ENCODE results near the gene GCNT1.
A peak's percentile ranks its signal among the peaks of the same experiment; 100 is the strongest.
"Not testable (repeated sequence)": the region's sequence is repeated elsewhere in the genome, so short reads cannot be mapped to it uniquely, and the experiment has no call there.

GCNT1 gene

DNA sequence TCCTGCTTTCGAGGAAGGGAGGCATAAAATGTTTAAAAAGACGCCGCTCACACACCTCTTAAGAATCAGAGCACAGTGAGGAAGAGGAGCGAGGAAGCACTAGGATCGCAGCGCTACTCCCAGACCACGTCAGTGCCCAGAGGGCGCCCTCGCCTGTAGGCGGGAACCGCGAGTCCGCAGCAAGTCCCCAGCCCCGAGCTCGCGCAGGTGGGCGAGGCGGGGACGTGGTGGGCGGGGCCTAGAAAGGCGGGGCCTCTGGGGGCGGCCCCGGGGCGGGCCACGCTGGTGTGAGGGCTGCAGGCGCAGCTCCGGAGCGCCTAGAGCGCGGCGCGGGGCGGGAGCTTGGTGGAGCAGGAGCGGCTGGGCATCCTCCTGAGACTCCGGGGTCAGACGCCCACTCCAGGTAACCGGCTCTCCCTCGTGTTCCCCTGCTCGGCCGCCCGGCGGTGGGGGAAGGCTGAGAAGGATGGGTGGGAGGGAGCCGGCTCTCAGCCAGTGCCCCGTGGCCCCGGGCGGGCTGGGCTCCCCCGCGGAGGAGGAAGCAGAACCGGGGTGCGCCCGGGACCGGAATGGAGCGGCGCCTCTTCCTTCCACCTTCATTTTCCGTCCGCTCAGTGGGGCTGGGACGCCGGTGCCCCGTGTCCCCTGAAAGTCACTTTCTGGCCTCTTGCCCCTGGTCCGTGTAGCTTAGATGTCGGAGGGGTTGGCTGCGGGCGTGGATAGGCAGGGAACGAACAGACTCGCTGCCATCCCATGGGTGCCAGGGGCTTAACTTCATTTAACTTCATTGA, at the start of gene GCNT1:
Gene GCNT1, plus strand, starts transcription at position 280 of the 791 bp plus-strand sequence. CDS start 43,200 bp downstream, outside the sequence.
- peak; percentile 86 for DNase-seq

DNA sequence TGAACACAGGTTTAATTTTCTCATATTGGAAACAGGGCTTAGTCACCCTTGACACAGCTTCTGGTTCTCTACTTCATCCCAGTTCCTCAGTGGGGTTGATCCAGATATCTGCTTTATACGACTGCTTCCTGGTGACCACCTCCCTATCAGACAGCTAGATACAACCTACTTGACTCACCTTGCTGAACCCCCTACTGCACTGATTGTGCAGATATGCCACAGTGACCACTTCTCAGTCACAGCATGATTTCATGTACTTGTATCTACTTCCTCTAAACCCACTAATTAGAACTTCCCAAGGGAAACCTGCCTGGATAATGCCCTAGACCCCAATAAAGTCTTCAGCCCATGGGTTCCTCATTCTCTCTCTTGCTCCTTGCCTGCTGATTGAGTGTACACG, 46.3 kb upstream of the GCNT1 start:
- DNase-seq: no peak

DNA sequence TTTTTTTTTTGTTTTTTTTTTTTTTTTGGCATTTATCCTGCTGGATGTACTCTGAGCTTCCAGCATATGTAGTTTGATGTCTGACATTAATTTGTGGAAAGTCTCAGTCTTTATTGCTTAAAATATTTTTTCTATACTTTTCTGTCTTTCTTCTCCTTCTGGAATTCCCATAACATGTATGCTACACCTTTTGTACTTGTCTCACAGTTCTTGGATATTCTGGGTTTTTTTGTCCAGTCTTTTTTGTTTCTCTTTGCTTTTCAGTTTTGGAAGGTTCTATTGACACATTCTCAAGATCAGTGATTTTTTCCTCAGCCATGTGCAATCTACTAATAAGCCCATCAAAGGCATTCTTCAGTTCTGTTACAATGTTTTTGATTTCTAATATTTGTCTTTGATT, 45.3 kb upstream of the GCNT1 start:
- no peak for DNase-seq

DNA sequence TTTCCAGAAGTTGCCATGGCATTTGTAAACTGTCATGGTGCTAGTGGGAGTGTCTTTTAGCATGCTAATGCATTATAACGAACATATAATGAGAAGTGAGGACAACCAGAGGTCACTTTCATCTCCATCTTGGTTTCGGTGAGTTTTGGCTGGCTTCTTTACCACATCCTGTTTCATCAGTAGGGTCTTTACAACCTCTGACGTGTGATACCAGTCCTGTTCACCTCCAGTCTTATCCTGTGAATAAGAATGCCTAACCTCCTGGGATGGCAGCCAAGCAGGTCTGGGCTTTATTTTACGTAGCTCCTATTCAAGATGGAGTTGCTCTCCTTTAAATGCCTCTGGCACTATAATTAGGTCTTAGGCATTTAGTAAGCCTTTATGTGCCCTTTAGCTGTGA, 44.3 kb upstream of the GCNT1 start:
- DNase-seq: peak; percentile 29

DNA sequence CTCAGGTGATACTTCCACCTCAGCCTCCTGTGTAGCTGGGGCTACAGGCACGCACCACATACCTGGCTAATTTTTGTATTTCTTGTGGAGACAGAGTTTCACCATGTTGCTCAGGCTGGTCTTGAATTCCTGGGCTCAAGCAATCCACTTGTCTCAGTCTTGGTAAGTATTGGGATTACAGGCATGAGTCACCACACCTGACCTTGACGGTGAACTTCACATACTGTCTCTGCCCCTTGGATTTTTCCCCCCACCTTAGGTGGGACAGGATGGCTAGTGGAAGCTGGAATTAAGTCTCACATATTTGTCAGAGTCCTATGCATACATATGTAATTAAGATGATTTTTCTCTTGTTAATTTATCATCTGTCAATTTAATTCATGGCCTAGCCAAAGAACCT, 43.8 kb upstream of the GCNT1 start:
- DNase-seq: peak; percentile 11

DNA sequence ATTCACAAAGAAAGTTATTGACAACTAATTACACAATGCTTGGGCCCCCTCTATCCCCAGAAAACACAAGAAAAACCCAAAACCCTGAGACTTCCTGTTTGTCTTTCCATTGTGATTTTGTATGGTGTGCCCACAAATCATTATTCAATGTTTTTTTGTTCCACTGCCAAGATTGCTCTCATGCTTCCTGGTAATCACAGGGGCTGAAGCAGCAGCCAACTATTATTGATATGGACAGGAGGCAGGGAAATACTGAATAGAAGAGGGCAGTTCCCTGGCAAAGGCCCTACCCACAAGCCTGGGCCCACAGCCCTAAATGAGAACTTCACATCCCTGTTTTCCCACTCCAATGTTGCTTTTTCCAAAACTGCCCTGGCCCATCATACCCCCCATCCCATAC, 43.3 kb upstream of the GCNT1 start:
- peak; percentile 19 for DNase-seq

DNA sequence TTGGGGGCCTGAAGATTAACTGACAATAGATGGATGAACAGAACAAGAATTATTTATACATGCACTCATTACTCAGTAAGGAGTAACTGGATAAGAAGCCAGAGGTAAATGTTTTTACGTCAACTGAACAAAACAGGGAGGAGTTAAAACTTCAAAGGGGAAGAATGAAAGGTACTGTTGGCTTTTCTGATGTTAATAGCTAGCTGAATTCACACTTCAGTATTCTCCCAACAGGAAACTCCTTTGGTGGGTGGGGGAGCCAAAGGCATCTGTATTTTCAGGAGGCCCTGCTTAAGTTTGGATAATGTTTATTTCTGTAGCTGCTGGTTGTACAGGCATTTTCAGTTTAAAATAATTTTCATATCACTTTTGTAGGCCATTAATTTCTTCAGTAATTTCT, 41.6 kb upstream of the GCNT1 start:
- no peak for DNase-seq

DNA sequence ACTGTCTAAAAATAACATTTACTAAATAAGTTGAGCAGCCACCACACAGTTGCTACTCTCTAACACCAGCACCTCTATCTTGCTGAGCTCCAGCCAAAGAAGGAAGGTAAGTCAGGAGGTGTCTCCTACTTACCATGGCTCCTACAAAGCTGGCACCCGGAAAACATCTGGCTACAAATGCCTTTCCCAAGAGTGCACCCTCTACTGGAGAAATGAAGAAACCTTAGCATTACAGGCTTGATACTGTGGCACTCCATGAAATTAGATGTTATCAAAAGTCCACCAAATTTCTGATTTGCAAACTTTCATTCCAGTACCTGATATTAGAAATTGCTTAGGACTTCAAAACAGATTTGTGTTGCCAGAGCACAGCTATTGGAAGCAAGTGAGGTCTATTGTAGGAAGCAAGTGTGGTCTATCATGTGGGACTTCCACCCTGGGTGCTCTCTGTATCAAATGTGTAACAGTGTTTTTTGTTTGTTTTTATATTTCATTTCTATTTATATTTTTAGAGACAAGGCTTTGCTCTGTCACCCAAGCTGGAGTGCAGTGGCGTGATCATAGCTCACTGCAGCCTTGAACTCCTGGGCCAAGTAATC, 39.1 kb upstream of the GCNT1 start:
- no peak for DNase-seq

DNA sequence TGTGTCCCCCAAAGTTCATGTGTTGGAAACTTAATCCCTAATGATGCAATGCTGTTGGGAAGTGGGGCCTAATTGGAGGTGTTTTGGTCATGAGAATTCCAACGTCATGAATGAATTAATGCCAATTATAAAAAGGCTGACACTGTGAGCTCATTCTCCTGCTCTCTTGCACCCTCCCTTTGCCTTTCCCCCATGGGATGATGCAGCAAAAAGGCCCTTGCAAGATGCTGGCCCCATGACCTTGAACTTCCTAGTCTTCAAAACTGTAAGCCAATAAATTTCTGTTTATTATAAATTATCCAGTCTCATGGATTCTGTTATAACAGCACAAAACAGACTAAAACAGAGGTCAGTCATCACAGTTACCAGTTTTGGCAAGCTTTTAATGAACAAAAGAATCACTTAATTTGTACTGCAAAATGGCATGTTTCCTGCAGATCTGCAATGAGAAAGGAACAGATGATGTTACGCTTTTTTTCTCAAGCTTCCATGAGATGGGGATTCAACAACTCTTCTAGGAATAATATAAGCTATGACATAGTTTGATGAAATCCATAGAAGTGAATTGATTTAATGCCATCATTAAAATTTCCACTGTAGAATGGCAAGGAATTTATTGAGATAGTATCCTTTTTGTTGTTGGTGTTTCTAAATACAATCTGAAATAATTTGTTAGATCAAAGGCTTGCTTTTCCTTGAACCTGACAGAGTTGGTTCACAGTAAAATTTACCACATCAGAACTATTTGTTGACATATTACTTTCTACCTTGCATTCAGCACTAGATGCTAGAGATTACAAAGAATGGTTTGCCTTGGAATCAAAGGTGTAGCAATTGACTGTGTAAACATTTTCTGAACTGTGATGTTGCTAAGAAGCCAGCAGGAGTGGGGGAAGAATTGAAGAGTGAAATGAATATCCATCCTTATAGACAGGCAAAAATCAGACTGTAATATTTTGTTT, 35.5 kb upstream of the GCNT1 start:
- no peak for DNase-seq

DNA sequence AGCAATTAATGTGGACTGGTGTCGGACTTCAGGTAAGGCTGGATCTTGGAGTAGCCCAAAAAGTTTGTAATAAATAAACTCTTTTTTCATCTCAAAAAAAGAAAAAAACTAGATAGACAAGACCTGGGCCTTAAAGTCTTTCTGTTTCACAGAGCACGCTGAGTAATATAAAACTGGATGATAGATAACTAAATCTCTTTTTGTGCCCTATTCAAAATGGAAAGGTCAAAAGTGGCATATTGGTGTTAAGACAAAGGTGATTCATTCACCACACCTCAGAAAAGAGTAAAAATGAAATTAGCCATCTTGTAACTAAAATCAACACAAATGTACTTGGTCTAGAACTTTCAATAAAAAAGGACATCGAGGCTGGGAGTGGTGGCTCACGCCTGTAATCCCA, 34.5 kb upstream of the GCNT1 start:
- DNase-seq: no peak

DNA sequence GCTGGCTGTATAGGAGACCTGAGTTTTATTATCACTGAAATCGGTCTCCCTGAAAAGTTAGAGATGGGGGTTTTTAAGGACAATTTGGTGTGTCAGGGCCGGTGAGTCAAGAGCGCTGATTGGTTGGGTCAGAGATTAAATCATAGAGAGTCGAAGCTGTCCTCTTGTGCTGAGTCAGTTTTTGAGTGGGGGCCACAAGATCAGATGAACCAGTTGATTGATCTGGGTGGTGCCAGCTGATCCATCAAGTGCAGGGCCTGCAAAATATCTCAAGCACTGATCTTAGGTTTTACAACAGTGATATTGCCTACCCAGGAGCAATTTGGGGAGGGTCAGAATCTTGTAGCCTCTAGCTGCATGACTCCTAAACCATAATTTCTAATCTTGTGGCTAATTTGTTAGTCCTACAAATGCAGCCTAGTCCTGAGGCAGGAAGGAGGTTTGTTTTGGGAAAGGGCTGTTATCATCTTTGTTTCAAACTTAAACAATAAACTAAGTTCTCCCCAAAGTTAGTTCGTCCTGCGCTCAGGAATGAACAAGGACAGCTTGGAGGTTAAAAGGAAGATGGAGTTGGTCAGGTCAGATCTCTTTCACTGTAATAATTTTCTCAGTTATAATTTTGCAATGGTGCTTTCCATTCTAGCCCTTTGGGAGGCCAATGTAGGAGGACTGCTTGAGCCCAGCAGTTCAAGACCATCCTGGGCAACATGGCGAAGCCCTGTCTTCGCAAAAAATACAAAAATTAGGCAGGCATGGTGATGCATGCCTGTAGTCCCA, 33.1 kb upstream of the GCNT1 start:
- no peak for DNase-seq

DNA sequence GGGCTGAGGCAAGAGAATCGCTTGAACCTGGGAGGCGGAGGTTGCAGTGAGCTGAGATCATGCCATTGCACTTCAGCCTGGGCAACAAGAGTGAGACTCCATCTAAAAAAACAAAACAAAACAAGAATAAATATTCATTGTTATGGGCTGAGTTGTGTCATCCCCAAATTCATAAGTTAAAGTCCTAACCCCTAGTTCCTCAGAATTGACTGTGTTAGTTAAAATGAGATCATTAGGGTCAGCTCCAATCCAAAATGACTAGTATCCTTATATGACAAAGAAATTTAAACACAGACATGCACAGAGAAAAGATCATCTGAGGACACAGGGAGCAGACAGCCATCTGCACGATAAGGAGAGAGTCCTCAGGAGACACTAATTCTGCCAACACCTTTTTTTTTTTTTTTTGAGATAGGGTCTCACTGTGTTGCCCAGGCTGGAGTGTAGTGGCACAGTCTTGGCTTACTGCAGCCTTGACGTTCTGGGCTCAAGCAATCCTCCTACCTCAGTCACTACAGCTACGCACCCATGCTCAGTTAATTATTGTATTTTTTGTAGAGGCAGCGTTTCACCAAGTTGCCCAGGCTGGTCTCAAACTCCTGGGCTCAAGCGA, 32.1 kb upstream of the GCNT1 start:
- no peak for DNase-seq

DNA sequence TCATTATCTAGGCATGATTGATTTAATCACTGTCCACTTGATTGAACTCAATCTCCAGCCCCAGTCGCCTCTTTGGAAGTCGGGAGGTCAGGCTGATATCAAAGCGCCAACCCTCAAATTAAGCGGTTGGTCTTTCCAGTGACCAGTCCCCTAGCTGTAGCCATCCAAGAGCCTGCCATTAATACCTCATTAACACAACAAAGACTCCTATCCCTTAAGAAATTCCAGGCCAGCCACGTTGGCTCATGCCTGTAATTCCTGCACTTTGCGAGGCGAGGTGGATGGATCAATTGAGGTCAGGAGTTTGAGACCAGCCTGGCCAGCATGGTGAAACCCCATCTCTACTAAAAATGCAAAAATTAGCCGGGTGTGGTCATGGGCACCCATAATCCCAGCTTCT, 27.4 kb upstream of the GCNT1 start:
- no peak for DNase-seq

DNA sequence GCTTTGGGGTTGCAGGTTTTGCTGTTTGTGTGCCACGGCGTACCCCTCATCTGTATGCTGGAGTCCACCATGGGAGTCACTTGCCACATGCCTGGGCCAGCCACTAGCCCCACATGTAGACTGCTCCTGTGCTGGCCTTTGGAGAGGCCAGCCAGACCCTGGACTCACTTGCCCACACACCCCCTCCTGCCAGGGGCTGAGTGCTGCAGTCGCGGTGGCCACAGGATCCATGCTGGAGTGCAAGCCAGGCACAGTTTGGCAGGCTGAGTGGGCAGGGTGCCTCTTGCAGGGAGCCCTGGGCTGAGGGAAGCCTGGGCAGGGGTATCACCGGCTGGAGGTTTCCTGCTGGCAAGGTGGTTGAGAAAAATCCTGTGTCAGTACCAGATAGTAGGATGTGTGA, 25.6 kb upstream of the GCNT1 start:
- no peak for DNase-seq

DNA sequence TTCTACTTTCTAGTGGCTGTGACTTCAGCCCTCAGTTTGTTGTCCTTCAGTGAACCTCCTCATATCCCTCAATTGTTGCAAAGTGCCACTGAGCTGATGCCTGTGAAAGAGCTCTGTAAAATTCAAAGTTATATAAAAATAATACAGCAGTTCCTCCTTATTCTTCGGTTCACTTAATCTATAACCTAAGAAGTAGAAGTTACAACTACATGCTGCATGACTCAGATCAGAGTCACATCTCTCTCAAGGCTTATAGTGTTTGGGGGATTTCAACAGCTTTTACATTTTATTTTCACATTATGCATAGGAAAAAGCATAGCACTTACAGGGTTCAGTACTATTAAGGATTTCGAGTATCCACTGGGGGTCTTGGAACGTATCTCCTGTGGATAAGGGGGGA, 25.1 kb upstream of the GCNT1 start:
- DNase-seq: peak; percentile 56

DNA sequence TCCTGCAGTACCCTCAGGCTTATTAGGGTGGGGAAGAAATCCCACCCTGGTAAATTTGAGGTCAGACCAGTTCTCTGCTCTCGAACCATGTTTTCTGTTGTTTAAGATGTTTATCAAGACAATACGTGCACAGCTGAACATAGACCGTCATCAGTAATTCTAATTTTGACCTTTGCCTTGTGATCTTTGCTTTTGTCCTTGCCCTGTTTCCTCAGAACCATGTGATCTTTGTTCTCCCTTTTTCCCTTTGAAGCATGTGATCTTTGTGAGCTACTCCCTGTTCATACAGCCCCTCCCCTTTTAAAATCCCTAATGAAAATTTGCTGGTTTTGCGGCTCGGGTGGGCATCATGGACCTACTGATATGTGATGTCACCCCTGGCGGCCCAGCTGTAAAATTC, 24.1 kb upstream of the GCNT1 start:
- DNase-seq: not testable (repeated sequence)

DNA sequence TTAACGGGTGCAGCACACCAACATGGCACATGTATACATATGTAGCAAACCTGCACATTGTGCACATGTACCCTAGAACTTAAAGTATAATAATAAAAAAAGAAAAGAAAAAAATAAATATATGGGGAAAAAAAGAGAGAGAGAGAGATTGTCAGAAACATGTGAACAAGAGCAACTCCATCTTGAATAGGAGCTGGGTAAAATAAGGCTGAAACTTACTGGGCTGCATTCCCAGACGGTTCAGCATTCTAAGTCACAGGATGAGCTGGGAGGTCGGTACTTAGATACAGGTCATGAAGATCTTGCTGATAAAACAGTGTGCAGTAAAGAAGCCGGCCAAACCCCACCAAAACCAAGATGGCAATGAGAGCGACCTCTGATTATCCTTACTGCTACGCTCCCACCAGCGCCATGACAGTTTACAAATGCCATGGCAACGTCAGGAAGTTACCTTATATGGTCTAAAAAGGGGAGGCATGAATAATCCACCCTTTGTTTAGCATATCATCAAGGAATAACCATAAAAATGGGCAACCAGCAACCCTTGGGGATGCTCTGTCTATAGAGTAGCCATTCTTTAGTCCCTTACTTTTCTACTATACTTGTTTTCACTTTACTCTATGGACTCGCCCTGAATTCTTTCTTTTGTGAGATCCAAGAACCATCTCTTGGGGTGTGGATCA, 21.8 kb upstream of the GCNT1 start:
- not testable (repeated sequence) for DNase-seq

DNA sequence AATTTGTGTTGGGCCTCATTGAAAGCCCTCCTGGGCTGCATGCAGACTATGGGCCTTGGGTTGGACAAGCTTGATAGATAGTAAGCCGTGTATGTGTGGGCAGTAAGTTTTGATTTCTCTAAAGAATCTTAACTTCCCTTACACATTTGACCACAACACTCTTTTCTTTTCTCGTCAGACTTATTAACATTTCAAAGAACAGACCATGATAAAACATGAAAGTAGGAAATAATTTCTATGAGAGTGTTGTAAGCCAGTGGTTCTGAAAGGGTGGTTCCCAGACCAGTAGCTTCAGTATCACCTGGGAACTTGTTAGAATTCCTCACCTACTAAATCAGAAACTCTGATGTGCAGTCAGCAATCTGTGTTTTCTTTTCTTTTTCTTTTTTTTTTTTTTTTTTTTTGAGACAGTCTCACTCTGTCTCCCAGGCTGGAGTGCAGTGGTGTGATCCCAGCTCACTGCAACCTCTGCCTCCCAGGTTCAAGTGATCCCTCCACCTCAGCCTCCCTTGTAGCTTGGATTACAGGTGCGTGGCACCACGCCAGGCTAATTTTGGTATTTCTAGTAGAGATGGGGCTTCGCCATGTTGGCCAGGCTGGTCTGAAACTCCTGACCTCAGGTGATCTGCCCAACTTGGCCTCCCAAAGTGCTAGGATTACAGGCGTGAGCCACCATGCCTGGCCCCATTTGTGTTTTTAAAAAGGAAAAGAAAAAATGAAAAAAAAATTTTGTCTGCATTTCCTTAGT, 20.0 kb upstream of the GCNT1 start:
- DNase-seq: no peak

DNA sequence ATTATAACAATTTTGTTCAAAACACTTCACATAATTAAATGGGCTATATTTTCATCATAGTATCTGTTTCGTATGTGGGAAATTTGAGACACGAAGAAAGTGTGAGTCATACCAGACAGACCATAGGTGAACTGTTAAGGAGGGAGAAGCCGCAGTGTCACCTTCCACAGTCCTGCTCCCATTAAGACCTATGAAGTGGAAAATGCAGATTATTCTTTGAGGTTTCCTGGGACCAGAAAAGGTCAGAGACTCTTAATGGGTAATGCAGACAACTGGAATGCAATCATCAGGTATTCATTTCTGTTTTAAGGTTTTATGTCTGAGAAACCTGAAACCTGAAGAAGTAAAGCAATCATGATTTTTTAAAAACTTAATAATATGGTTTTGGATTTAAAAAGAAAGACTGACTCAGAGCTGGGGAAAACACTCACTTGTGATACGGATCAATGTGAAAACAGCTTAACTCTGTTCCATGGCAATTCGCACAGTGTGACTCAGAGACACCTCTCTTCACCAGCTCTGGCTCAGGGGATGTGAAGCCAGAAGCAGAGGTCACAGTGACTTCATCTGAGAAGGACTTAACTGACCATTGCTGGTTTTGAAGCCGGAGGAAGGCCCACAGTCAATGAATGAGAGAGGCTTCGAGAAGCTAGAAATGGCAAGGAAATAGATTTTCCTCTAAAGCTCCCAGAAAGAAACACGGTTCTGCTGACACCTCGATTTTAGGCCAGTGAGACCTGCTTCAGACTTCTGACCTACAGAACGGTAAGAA, 17.2 kb upstream of the GCNT1 start:
- peak; percentile 36 for DNase-seq

DNA sequence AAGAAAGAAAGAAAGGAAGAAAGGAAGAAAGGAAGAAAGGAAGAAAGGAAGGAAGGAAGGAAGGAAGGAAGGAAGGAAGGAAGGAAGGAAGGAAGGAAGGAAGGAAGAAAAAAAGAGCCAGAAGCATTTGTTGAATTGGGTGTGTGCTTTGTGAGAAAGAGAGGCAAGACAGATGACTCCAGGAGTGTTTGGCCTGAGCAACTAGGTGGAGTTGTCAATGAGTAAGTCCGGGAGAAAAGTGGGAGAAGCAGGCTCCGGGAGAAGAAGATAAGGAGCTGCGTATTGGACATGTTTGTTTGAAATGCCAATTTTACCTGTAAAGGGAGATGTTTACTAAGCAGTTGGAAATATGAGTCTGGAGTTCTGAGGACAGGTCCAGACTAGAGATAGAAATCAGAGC, 15.1 kb upstream of the GCNT1 start:
- DNase-seq: no peak

Data from fibroblast of skin of right biceps (primary cell).